Esophagus muscularis mucosa (tissue), 4 donors: ENCODE results near the gene PRKCE. TPM values are rescaled to one million over a fixed set of nuclear protein-coding genes. Genes with fewer than 3 reads are reported as not detected.

Experiments used
- DNase-seq: peaks from one replicate; pipeline ENCODE4 v3.0.0-alpha.2; 2017; ENCODE audit errors: extremely low spot score
- H3K27ac ChIP-seq, 4 donors: fragments of 200-600 bp; sonication (generic); replicated peaks in 1 of 4; 1 replicate in 3 of 4; 2 replicates in 1 of 4; pipeline ENCODE4 v1.5.1; 2016 to 2019; ENCODE audit warnings: mild to moderate bottlenecking in 1 of 4
- H3K27me3 ChIP-seq, 4 donors: fragments of 200-600 bp; sonication (generic); one replicate each; pipeline versions ENCODE4 v1.5.1 to v1.6.0; 2016 to 2019
- H3K36me3 ChIP-seq, 4 donors: fragments of 200-600 bp; sonication (generic); one replicate each; pipeline ENCODE4 v1.5.1; 2016 to 2019
- H3K4me1 ChIP-seq, 4 donors: fragments of 200-600 bp; sonication (generic); one replicate each; pipeline ENCODE4 v1.5.1; 2016 to 2019
- H3K4me3 ChIP-seq, 4 donors: fragments of 200-600 bp; sonication (generic); 1 replicate in 2 of 4; 2 replicates in 2 of 4; pipeline ENCODE4 v1.5.1; 2016 to 2019; ENCODE audit warnings: mild to moderate bottlenecking in 4 of 4, moderate library complexity in 1 of 4
- H3K9me3 ChIP-seq, 4 donors: fragments of 200-600 bp; sonication (generic); 1 replicate in 3 of 4; 2 replicates in 1 of 4; pipeline ENCODE4 v1.5.1; 2016 to 2019
- CTCF ChIP-seq, 3 experiments: fragments of 200-600 bp in 2 of 3; fragments of 450-650 bp in 1 of 3; sonication (generic) in 2 of 3; IDR thresholded peaks; one replicate each; pipeline ENCODE4 v1.5.1; 2017 to 2019; ENCODE audit warnings: antibody characterized with exemption in 3 of 3, mild to moderate bottlenecking in 2 of 3, moderate library complexity in 1 of 3
- EP300 ChIP-seq: sonication (generic); formaldehyde crosslinking; IDR thresholded peaks from one replicate; pipeline ENCODE4 v1.6.1; 2017; ENCODE audit warnings: antibody characterized with exemption
- POLR2A ChIP-seq: fragments of 450-650 bp; IDR thresholded peaks from one replicate; pipeline ENCODE4 v1.6.1; 2017; ENCODE audit warnings: antibody characterized with exemption, moderate library complexity, mild to moderate bottlenecking, low read depth
- POLR2AphosphoS5 ChIP-seq, 2 donors: sonication (generic); formaldehyde crosslinking; IDR thresholded peaks; one replicate each; pipeline ENCODE4 v1.6.1; 2017; ENCODE audit warnings: antibody characterized with exemption in 2 of 2
- WGBS: methylation state at CpG from one replicate; pipeline ENCODE4 v1.1.5; 2018; 5-methylcytosine and 5-hydroxymethylcytosine counted together
- intact Hi-C: fragments of 100-400 bp; cut with DNase I; formaldehyde crosslinking; loops from one replicate; pipeline ENCODE4 v1.15.1; 2023
- total RNA-seq, 4 donors: library from RNA; depleted of rRNA; stranded (reverse); fragments of >200 nt; gene quantifications; one replicate each; pipeline versions ENCODE4 v1.1.0 to v1.2.1, GENCODE V29; 2016

The PRKCE gene
- total RNA-seq, 4 donors from 2014 or later, result 11.6 to 21.1 (median 13.0) TPM

GRCh38 chr2:46025081-46025480 is 373.6 kb downstream of the PRKCE start:
- TF ChIP-seq POLR2AphosphoS5 (IDR thresholded peaks at IDR 0.05) (no peak), CTCF (IDR thresholded peaks at IDR 0.05) (no peak)
- Histone ChIP-seq H3K36me3 (peaks cover 0 to 7% (median 2%) of the 10 kb centered on the region in 4 donors), H3K4me3 (no peak overlapping the region), H3K27me3 (no peaks in the 10 kb centered on the region), H3K4me1 (peaks cover 5 to 13% (median 9%) of the 10 kb centered on the region in 4 donors), H3K9me3 (no peaks in the 10 kb centered on the region), H3K27ac (no peak overlapping the region)
- 70% methylated on average over 6 of the region's 6 CpGs for WGBS
- DNase-seq, result no peak
- intact Hi-C loops, result no loop called here

GRCh38 chr2:46025676-46026075 is 374.2 kb downstream of the PRKCE start:
- 86% methylated on average over 1 of the region's 1 CpG for WGBS
- Histone ChIP-seq H3K4me3 (no peak overlapping the region), H3K36me3 (peaks cover 0 to 4% (median 2%) of the 10 kb centered on the region in 4 donors), H3K27ac (no peak overlapping the region), H3K4me1 (peaks cover 5 to 16% (median 11%) of the 10 kb centered on the region in 4 donors), H3K9me3 (no peaks in the 10 kb centered on the region), H3K27me3 (no peaks in the 10 kb centered on the region)
- intact Hi-C loops, result no loop called here
- no peak for DNase-seq
- no peak for TF ChIP-seq CTCF (IDR thresholded peaks at IDR 0.05)
- TF ChIP-seq POLR2AphosphoS5 (IDR thresholded peaks at IDR 0.05), result no peak
- no peak for TF ChIP-seq EP300
- TF ChIP-seq POLR2A, result no peak

- Histone ChIP-seq H3K27ac (no peak overlapping the region), H3K4me3 (no peak overlapping the region), H3K27me3 (no peaks in the 10 kb centered on the region), H3K9me3 (no peaks in the 10 kb centered on the region), H3K36me3 (peaks cover 0 to 4% (median 0%) of the 10 kb centered on the region in 4 donors), H3K4me1 (peaks cover 10 to 23% (median 14%) of the 10 kb centered on the region in 4 donors)
- 87% methylated on average over 1 of the region's 1 CpG for WGBS
- no peak for DNase-seq
- no peak for TF ChIP-seq POLR2AphosphoS5 (IDR thresholded peaks at IDR 0.05)
- TF ChIP-seq EP300, result no peak
- no peak for TF ChIP-seq CTCF (IDR thresholded peaks at IDR 0.05)
- no peak for TF ChIP-seq POLR2A
- intact Hi-C loops, result no loop called here
Measured at GRCh38 chr2:46026431-46026830, 375.0 kb downstream of the PRKCE start.

GRCh38 chr2:46029332-46029811 is 377.9 kb downstream of the PRKCE start:
- DNase-seq, result no peak
- H3K4me3 ChIP-seq, result no peak overlapping the region
- peaks cover 14 to 33% (median 27%) of the 10 kb centered on the region in 4 donors for H3K4me1 ChIP-seq
- no peaks in the 10 kb centered on the region for H3K27me3 ChIP-seq
- TF ChIP-seq POLR2AphosphoS5 (IDR thresholded peaks at IDR 0.05) (no peak), EP300 (no peak), CTCF (IDR thresholded peaks at IDR 0.05) (no peak), POLR2A (no peak)
- intact Hi-C loops, result no loop called here
- H3K27ac ChIP-seq, result peak overlapping the region in 1 of 4 donors; percentile 0
- H3K36me3 ChIP-seq, result peaks cover 0 to 4% (median 0%) of the 10 kb centered on the region in 4 donors
- WGBS, result 44% methylated on average over 5 of the region's 5 CpGs
- no peaks in the 10 kb centered on the region for H3K9me3 ChIP-seq

- Histone ChIP-seq H3K27ac (peak overlapping the region in 2 of 4 donors; percentile 0 to 6), H3K4me1 (peaks cover 14 to 36% (median 29%) of the 10 kb centered on the region in 4 donors), H3K27me3 (no peaks in the 10 kb centered on the region), H3K9me3 (no peaks in the 10 kb centered on the region), H3K4me3 (no peak overlapping the region), H3K36me3 (peaks cover 0 to 4% (median 0%) of the 10 kb centered on the region in 4 donors)
- 97% methylated on average over 2 of the region's 2 CpGs for WGBS
- intact Hi-C loops, result no loop called here
- TF ChIP-seq POLR2AphosphoS5 (IDR thresholded peaks at IDR 0.05), result no peak
- no peak for DNase-seq
Measured at GRCh38 chr2:46030330-46030729, 378.9 kb downstream of the PRKCE start.
